D341Med (cell line): Measurements from ENCODE around the gene ERICH6.

Source experiments
- DNase-seq: peaks from one replicate; pipeline ENCODE4 v3.0.0; 2012; ENCODE audit warnings: low spot score

The ERICH6 gene

GRCh38 chr3:150703756-150704344 is at the start of gene ERICH6:
ERICH6 (minus strand) TSS chr3:150703920; CDS start chr3:150703898, 22 bp downstream.
- peak; percentile 93 for DNase-seq

GRCh38 chr3:150751781-150752263 is 48.1 kb upstream of the ERICH6 start:
- DNase-seq: no peak

GRCh38 chr3:150749255-150749654 is 45.5 kb upstream of the ERICH6 start:
- DNase-seq: no peak

- DNase-seq: no peak
Observed at GRCh38 chr3:150748684-150749047, 44.9 kb upstream of the ERICH6 start.

- DNase-seq: no peak
Observed at GRCh38 chr3:150747886-150748683, 44.4 kb upstream of the ERICH6 start.

GRCh38 chr3:150746791-150747590 is 43.3 kb upstream of the ERICH6 start:
- peak; percentile 47 for DNase-seq

- no peak for DNase-seq
Observed at GRCh38 chr3:150745832-150746231, 42.1 kb upstream of the ERICH6 start.

GRCh38 chr3:150744919-150745211 is 41.1 kb upstream of the ERICH6 start:
- DNase-seq: no peak

- DNase-seq: peak; percentile 66
Observed at GRCh38 chr3:150744041-150744918, 40.6 kb upstream of the ERICH6 start.

- DNase-seq: no peak
Observed at GRCh38 chr3:150743508-150743907, 39.8 kb upstream of the ERICH6 start.

GRCh38 chr3:150742679-150743078 is 39.0 kb upstream of the ERICH6 start:
- no peak for DNase-seq

GRCh38 chr3:150742141-150742523 is 38.4 kb upstream of the ERICH6 start:
- no peak for DNase-seq

GRCh38 chr3:150741497-150742140 is 37.9 kb upstream of the ERICH6 start:
- no peak for DNase-seq

- no peak for DNase-seq
Observed at GRCh38 chr3:150740733-150741496, 37.2 kb upstream of the ERICH6 start.

- no peak for DNase-seq
Observed at GRCh38 chr3:150739877-150740645, 36.3 kb upstream of the ERICH6 start.

- no peak for DNase-seq
Observed at GRCh38 chr3:150739200-150739863, 35.6 kb upstream of the ERICH6 start.

- DNase-seq: no peak
Observed at GRCh38 chr3:150738688-150739087, 35.0 kb upstream of the ERICH6 start.

- DNase-seq: no peak
Observed at GRCh38 chr3:150737874-150738679, 34.4 kb upstream of the ERICH6 start.
